ENCODE measurements around the gene RERE. TPM values are rescaled to one million over a fixed set of nuclear protein-coding genes. Genes with fewer than 3 reads are reported as not detected.
A peak's percentile ranks its signal among the peaks of the same experiment; 100 is the strongest.

The RERE gene
- polyA plus RNA-seq, 1 of the 3 experiments (the other 2 are of a cell fraction), result 8.1 TPM

DNA sequence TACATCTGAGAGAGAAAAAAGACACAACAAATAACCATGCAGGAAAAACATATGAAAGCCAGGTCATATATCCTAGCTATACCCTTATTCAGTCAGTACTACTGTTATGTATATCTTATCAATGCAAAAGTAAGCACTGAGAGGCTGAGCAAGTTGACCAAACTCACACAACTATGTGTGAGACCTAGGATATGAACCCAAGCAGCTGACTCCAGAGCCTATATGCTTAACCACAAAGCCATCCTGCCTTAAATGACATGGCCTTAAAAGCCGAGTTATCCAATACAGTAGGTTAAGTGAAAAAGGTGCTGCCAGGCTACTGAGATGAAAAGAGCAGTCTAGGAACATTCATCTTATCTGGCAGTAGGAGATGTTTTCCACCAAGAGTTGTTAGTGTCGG, 151.6 kb downstream of the RERE start:
- Histone ChIP-seq H3K9ac (no peak overlapping the region), H3K9me2 (no peaks in the 10 kb centered on the region), H3K4me2 (peak overlapping the region; percentile 26), H4K20me1 (ENCODE audit: insufficient read depth) (peaks cover 35% of the 10 kb centered on the region), H3K4me1 (ENCODE audit: control insufficient read depth in 1 of 2, insufficient read depth in 2 of 2, low read depth in 1 of 2, low read length in 1 of 2) (peaks cover 44 to 74% of the 10 kb centered on the region in 2 experiments), H3K27ac (ENCODE audit: low read depth in 2 of 2, low read length in 1 of 2) (peak overlapping the region in 1 of 2 experiments; percentile 17; a peak in 1 of 4 replicates), H3K4me3 (ENCODE audit: low read depth in 2 of 2, low read length in 1 of 2) (no peak overlapping the region), H3K79me2 (ENCODE audit: insufficient read depth) (peaks cover 90% of the 10 kb centered on the region), H3K27me3 (ENCODE audit: insufficient read depth) (no peaks in the 10 kb centered on the region), H3K9me3 (no peaks in the 10 kb centered on the region), H3K36me3 (replicated peaks in 1 of 2; ENCODE audit: control insufficient read depth in 1 of 2, insufficient read depth in 2 of 2, low read length in 1 of 2) (no peaks in the 10 kb centered on the region), H2AFZ (ENCODE audit: low read depth) (no peak overlapping the region), H3F3A (replicated peaks; ENCODE audit: insufficient read depth) (peaks cover 25% of the 10 kb centered on the region)
- ChIA-PET POLR2A (no interaction called here), CTCF (interaction anchor here (1.0 to 1.3 kb wide), 6 partner anchors 12 to 104 kb away, joined by 3 to 5 read pairs (median 3); no protein-coding TSS in a partner anchor)
- TF ChIP-seq, protein P1, sequence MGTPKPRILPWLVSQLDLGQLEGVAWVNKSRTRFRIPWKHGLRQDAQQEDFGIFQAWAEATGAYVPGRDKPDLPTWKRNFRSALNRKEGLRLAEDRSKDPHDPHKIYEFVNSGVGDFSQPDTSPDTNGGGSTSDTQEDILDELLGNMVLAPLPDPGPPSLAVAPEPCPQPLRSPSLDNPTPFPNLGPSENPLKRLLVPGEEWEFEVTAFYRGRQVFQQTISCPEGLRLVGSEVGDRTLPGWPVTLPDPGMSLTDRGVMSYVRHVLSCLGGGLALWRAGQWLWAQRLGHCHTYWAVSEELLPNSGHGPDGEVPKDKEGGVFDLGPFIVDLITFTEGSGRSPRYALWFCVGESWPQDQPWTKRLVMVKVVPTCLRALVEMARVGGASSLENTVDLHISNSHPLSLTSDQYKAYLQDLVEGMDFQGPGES (IDR thresholded peaks at IDR 0.05; ENCODE audit: low read depth, low read length), result no peak
- TF ChIP-seq GABPA (IDR thresholded peaks at IDR 0.05; ENCODE audit: low read depth) (no peak), MEF2A (IDR thresholded peaks at IDR 0.05; ENCODE audit: borderline replicate concordance, low read depth) (no peak), JUND (IDR thresholded peaks at IDR 0.05) (no peak), ELF1 (IDR thresholded peaks at IDR 0.05) (no peak), TAF1 (IDR thresholded peaks at IDR 0.05; ENCODE audit: borderline replicate concordance, low read depth, low read length) (no peak), SMC3 (IDR thresholded peaks at IDR 0.05; ENCODE audit: low read depth, low read length) (no peak), NFIC (IDR thresholded peaks at IDR 0.05; ENCODE audit: borderline replicate concordance) (no peak), NRF1 (IDR thresholded peaks at IDR 0.05; ENCODE audit: low read depth, low read length) (no peak), MXI1 (IDR thresholded peaks at IDR 0.05; ENCODE audit: low read depth, low read length) (no peak), GATA2 (CRISPR knock-in tag; IDR thresholded peaks at IDR 0.05) (no peak)
- TF ChIP-seq, protein P2, sequence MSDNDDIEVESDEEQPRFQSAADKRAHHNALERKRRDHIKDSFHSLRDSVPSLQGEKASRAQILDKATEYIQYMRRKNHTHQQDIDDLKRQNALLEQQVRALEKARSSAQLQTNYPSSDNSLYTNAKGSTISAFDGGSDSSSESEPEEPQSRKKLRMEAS (IDR thresholded peaks at IDR 0.05; ENCODE audit: low read depth), result no peak
- 94% methylated on average over 2 of the region's 2 CpGs for WGBS (ENCODE audit: low lambda C conversion rate)
- no peak for DNase-seq

DNA sequence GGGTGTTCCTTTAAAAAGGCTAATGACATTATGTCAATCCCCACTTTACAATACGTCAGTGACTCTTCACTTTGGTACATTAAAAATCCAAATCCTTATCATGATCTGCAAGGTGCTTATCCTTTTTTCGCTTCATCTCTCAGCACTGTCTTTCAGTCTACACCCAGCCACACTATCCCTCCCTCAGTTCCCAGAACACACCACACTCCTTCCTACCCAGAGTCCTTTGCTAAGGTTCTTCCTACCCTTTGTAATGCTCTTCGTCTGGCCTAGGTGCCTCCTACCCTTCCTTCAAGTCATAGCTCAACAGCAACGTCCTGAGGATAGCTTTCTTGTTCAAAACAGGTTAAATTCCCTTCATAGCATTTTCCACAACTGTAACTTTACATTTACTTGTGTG, 152.6 kb downstream of the RERE start:
- H2AFZ ChIP-seq (ENCODE audit: low read depth), result no peak overlapping the region
- H3K9me3 ChIP-seq, result no peaks in the 10 kb centered on the region
- WGBS (ENCODE audit: low lambda C conversion rate), result 97% methylated on average over 4 of the region's 4 CpGs
- peaks cover 25% of the 10 kb centered on the region; the same call in 1 of the 2 replicates for H4K20me1 ChIP-seq (ENCODE audit: insufficient read depth)
- H3K4me1 ChIP-seq (ENCODE audit: control insufficient read depth in 1 of 2, insufficient read depth in 2 of 2, low read depth in 1 of 2, low read length in 1 of 2), result peaks cover 45 to 67% of the 10 kb centered on the region in 2 experiments
- no peak overlapping the region for H3K9ac ChIP-seq
- H3K27ac ChIP-seq (ENCODE audit: low read depth in 2 of 2, low read length in 1 of 2), result no peak overlapping the region
- peaks cover 34% of the 10 kb centered on the region for H3F3A ChIP-seq (replicated peaks; ENCODE audit: insufficient read depth)
- DNase-seq, result no peak
- H3K36me3 ChIP-seq (replicated peaks in 1 of 2; ENCODE audit: control insufficient read depth in 1 of 2, insufficient read depth in 2 of 2, low read length in 1 of 2), result no peaks in the 10 kb centered on the region
- no peak overlapping the region for H3K4me2 ChIP-seq
- CTCF ChIA-PET, result interaction anchor here (1.0 to 1.4 kb wide), 3 partner anchors 12 to 99 kb away, joined by 3 read pairs; no protein-coding TSS in a partner anchor
- H3K79me2 ChIP-seq (ENCODE audit: insufficient read depth), result peaks cover 81% of the 10 kb centered on the region
- H3K27me3 ChIP-seq (ENCODE audit: insufficient read depth), result no peaks in the 10 kb centered on the region
- POLR2A ChIA-PET, result no interaction called here
- no peak for TF ChIP-seq FOXJ3 (CRISPR knock-in tag; IDR thresholded peaks at IDR 0.05)
- TF ChIP-seq RCOR1 (IDR thresholded peaks at IDR 0.05; ENCODE audit: low read length), result no peak
- no peak for TF ChIP-seq FOSL2 (IDR thresholded peaks at IDR 0.05; ENCODE audit: borderline replicate concordance, low read depth)
- TF ChIP-seq, protein P3, sequence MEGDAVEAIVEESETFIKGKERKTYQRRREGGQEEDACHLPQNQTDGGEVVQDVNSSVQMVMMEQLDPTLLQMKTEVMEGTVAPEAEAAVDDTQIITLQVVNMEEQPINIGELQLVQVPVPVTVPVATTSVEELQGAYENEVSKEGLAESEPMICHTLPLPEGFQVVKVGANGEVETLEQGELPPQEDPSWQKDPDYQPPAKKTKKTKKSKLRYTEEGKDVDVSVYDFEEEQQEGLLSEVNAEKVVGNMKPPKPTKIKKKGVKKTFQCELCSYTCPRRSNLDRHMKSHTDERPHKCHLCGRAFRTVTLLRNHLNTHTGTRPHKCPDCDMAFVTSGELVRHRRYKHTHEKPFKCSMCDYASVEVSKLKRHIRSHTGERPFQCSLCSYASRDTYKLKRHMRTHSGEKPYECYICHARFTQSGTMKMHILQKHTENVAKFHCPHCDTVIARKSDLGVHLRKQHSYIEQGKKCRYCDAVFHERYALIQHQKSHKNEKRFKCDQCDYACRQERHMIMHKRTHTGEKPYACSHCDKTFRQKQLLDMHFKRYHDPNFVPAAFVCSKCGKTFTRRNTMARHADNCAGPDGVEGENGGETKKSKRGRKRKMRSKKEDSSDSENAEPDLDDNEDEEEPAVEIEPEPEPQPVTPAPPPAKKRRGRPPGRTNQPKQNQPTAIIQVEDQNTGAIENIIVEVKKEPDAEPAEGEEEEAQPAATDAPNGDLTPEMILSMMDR (IDR thresholded peaks at IDR 0.05), result no peak
- no peak for TF ChIP-seq RXRA (IDR thresholded peaks at IDR 0.05; ENCODE audit: borderline replicate concordance, low read depth)
- TF ChIP-seq RAD21 (IDR thresholded peaks at IDR 0.05; ENCODE audit: low read length), result no peak
- no peak for TF ChIP-seq EP300 (IDR thresholded peaks at IDR 0.05; ENCODE audit: borderline replicate concordance in 1 of 2, low read depth in 1 of 2, low read length in 1 of 2)
- no peak for TF ChIP-seq SIN3A (IDR thresholded peaks at IDR 0.05; ENCODE audit: borderline replicate concordance, low read depth, low read length)
- H3K9me2 ChIP-seq, result no peaks in the 10 kb centered on the region
- no peak overlapping the region for H3K4me3 ChIP-seq (ENCODE audit: low read depth in 2 of 2, low read length in 1 of 2)

Data from SK-N-SH (cell line).